GM21390 (cell line): ENCODE results near the gene RAI2.
"Not testable (repeated sequence)": the region's sequence is repeated elsewhere in the genome, so short reads cannot be mapped to it uniquely, and the experiment has no call there.

Source experiments
- ATAC-seq: cut with Tn5 transposase; IDR thresholded peaks from one replicate; pipeline ENCODE4 v1.9.1; 2021; ENCODE audit not compliant: unreplicated experiment

RAI2 gene

GRCh38 chrX:17786554-17787347 lies 74.3 kb downstream of the RAI2 start:
- not testable (repeated sequence) for ATAC-seq

DNA sequence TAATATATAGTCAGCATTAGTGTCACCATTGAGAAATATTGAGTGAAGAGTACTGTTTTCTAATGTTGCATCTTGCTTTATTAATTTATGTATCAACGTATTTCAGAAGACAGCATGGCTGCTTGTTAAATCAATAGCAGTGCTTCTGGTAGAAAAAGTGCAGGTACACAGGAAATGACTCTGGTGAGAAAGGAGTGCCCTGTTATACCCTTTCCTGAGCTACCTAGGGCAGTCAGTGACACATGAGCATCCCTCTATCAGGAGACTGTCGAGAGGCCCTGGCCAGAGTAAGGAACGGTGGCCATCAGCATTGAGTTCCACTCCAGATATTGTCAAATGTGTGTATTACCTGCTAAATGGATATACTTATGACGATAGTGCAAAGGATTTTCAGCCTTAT lies 81.7 kb downstream of the RAI2 start:
- no peak for ATAC-seq

DNA sequence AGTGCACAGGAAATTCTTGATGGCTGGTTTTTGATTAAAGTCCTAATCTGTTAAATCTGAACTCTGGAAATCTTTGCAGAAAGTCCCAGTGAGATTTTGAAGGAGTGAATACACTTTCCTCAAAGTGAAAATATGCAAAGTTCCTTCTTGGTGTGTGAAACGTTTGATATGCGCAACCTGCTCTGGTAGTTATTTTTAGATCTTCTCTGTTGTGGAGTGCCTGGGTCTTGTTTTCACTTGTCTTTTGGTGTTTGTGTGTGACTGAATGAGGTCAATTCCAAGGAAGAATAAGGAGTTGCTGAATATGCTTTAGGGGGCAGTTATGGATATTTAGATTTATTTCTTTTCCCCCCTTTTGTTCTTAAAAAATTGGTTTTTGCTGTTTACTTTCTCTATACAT lies 82.1 kb downstream of the RAI2 start:
- no peak for ATAC-seq

DNA sequence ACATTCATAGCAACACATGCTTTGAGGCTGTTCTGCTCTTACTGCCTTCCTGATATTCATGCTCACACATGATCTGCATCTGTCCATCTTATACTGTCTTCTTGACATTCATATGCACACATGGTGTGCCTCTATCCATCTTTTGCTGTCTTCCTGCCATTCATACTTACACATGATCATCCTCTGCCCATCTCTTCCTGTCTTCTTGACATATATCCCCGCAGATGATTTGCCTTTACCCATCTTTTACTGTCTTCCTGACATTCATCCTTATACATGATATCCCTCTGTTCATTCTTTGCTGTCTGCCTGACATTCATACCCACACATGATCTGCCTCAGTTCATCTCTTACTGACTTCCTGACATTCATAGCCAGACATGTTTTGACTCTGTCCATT lies 87.0 kb downstream of the RAI2 start:
- ATAC-seq: no peak

DNA sequence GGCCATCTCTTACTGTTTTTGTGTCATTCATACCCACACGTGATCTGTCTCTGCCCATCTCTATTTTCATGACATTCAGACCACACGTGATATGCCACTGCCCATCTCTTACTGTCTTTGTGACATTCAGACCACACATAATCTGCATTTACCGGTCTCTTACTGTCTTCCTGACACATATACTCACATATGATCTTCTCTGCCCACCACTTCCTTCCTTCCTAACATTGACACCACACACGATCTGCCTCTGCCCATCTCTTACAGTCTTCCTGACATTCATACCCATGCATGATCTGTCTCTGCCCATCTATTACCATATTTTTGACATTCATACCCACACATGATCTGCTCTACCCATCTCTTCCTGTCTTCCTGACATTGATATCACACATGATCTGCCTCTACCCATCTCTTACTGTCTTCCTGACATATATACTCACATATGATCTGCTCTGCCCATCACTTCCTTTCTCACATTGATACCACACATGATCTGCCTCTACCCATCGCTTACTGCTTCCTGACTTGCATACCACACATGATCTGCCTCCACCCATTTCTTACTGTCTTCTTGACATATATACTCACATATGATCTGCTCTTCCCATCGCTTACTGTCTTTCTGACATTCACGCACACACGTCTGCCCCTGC lies 87.7 kb downstream of the RAI2 start:
- no peak for ATAC-seq

DNA sequence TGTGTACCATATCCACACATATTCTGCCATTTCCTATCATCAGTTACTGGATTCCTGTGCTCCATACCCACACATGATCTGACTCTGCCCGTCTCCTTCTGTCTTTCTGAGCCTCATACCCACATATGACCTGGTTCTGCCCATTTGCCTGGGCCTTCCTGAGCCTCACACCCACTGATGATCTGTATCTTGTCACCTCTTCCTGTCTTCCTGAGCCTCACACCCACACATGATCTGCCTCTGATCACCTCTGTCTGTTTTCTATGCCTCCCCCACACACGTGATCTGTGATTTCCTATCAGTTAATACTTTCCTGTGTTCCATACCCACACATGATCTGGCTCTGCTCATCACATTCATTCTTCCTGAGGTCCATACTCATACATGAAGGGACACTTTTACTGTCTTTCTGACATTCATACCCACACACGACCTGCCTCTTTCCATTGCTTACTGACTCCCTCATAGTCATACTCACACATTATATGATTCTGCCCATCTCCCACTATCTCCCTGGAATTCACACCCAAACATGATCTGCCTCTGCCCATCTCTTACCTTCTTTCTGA lies 91.3 kb downstream of the RAI2 start:
- ATAC-seq: no peak

GRCh38 chrX:17768997-17769396 lies 92.1 kb downstream of the RAI2 start:
- ATAC-seq: no peak

- ATAC-seq: no peak
Observed at GRCh38 chrX:17767734-17768133, 93.4 kb downstream of the RAI2 start.

GRCh38 chrX:17759990-17760389 lies 101.1 kb downstream of the RAI2 start:
- no peak for ATAC-seq

DNA sequence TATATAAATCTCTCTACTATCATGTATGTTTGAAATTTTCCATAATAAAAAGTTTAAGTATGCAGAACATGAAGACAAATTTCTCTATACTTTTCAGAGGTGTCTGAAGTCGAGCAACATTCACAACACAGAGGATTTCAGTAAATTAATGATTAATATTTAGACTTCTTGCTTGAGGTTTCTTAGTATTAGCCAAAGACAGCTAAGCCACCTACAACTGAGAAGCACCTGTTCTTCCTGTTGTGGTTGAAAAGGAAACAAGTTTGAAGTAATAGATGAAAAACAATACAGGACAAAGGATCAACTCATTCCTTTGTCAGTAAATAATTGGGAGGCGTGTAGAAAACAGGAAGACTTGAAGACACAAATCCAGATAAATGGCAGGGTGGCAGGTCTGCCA lies 102.7 kb downstream of the RAI2 start:
- peak; percentile 84 for ATAC-seq

GRCh38 chrX:17750436-17750835 lies 110.7 kb downstream of the RAI2 start:
- no peak for ATAC-seq
